Measurements from ENCODE around the gene DFFA. TPM values are rescaled to one million over a fixed set of nuclear protein-coding genes. Genes with fewer than 3 reads are reported as not detected.

The DFFA gene
- total RNA-seq, 1 experiment from 2014 or later = 45.2 TPM

DNA sequence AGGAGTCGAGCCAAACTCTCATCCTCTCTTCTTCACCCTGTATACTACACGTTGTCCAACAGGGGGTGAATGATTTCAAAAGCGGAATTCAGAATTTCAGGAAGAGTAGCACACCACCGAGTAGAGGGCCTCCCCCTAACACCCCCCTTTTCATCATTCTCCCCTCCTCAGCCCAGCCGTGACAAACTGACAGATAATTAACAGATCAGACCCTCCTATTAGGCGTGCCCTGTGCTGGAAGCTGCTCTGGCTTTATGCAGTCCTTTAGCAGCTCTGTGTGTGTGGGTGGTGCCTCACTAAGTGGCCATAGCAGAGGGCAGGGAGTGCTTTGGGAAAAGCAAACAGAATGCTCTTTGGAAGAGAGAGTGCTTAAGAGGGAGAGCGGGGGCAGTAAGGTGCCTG, 46.7 kb upstream of the DFFA start:
- Mint-ChIP-seq H3K36me3 (ENCODE audit: insufficient read depth, unreplicated experiment) (no peaks in the 10 kb centered on the region), H3K27ac (ENCODE audit: unreplicated experiment) (no peak overlapping the region), H3K4me1 (ENCODE audit: low read depth, unreplicated experiment) (peaks cover 11% of the 10 kb centered on the region), H3K4me3 (ENCODE audit: low read depth, unreplicated experiment) (no peak overlapping the region), H3K27me3 (ENCODE audit: unreplicated experiment) (no peaks in the 10 kb centered on the region), H3K9me3 (ENCODE audit: low read depth, unreplicated experiment) (no peaks in the 10 kb centered on the region)
- TF ChIP-seq, protein P1, sequence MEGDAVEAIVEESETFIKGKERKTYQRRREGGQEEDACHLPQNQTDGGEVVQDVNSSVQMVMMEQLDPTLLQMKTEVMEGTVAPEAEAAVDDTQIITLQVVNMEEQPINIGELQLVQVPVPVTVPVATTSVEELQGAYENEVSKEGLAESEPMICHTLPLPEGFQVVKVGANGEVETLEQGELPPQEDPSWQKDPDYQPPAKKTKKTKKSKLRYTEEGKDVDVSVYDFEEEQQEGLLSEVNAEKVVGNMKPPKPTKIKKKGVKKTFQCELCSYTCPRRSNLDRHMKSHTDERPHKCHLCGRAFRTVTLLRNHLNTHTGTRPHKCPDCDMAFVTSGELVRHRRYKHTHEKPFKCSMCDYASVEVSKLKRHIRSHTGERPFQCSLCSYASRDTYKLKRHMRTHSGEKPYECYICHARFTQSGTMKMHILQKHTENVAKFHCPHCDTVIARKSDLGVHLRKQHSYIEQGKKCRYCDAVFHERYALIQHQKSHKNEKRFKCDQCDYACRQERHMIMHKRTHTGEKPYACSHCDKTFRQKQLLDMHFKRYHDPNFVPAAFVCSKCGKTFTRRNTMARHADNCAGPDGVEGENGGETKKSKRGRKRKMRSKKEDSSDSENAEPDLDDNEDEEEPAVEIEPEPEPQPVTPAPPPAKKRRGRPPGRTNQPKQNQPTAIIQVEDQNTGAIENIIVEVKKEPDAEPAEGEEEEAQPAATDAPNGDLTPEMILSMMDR (IDR thresholded peaks at IDR 0.05; ENCODE audit: unreplicated experiment) = no peak
- no TSS peak for BruUV-seq (replicated peaks)
- intact Hi-C loops (cut with micrococcal nuclease; ENCODE audit: unreplicated experiment) = loop anchor here (10.0 kb wide), 1 partner anchor 276 kb away; the partner anchor contains the start of gene CASZ1
- no peak for DNase-seq
- CTCF ChIA-PET = no interaction called here

DNA sequence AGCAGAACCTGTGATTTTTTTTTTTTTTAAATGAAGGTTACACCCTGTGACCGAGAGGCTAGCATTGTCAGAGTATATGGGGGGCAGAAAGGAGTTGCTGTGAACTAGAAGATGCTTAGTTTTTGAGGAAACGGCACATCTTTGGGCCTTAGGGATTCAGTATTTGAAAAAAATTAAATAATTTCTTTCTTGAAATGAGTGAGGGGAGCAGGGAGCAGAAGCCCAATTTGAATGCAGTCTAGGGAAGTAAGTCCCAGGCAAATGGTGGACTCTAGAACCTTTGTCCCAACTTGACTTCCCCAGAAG, 45.3 kb upstream of the DFFA start:
- CTCF ChIA-PET = no interaction called here
- no TSS peak for BruUV-seq (replicated peaks)
- H3K4me1 Mint-ChIP-seq (ENCODE audit: low read depth, unreplicated experiment) = peaks cover 11% of the 10 kb centered on the region
- intact Hi-C loops (cut with micrococcal nuclease; ENCODE audit: unreplicated experiment) = loop anchor here (10.0 kb wide), 1 partner anchor 277 kb away; the partner anchor contains the start of gene CASZ1
- H3K36me3 Mint-ChIP-seq (ENCODE audit: insufficient read depth, unreplicated experiment) = peaks cover 4% of the 10 kb centered on the region
- no peak for DNase-seq
- H3K9me3 Mint-ChIP-seq (ENCODE audit: low read depth, unreplicated experiment) = no peaks in the 10 kb centered on the region
- H3K27ac Mint-ChIP-seq (ENCODE audit: unreplicated experiment) = no peak overlapping the region
- H3K27me3 Mint-ChIP-seq (ENCODE audit: unreplicated experiment) = no peaks in the 10 kb centered on the region
- H3K4me3 Mint-ChIP-seq (ENCODE audit: low read depth, unreplicated experiment) = no peak overlapping the region
- TF ChIP-seq, protein P1 (IDR thresholded peaks at IDR 0.05; ENCODE audit: unreplicated experiment) = no peak

DNA sequence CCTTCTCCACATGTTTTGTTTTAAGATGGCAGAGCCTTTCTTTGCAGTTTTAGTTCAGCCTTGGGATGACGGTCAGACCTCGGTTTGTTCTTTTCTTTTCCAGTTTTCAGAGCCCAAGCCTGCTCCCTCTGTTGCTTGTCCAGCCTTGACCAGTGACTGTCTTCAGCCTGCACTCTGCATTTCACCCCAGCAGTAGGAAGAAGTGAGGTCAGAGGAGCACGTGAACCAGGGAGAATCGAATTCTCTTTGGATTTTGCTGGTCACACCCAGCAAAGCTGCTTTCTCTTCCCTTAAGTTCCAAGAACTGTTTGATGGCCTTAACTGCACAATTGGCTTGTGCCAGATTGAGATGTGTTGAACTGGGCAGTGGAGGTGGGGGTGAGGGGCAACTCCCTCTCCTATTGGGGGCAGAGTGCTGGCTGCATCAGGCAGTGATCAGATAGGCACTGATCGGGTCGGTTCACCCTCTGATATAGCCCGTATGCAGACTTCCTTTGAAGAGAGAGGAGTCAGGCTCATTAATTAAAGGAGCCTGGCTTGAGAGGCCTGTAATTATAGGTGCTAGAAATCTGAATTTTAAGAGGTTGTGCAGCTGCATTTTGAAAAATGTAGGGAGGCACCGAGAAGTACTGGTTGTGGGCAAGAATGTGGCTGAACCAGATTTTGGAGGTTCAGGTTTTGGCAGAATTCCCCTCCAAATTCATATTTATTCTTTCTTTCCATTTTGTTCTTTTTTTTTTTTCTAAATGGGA, 44.8 kb upstream of the DFFA start:
- intact Hi-C loops (cut with micrococcal nuclease; ENCODE audit: unreplicated experiment) = loop anchor here (10.0 kb wide), 1 partner anchor 278 kb away; the partner anchor contains the start of gene CASZ1
- CTCF ChIA-PET = no interaction called here

DNA sequence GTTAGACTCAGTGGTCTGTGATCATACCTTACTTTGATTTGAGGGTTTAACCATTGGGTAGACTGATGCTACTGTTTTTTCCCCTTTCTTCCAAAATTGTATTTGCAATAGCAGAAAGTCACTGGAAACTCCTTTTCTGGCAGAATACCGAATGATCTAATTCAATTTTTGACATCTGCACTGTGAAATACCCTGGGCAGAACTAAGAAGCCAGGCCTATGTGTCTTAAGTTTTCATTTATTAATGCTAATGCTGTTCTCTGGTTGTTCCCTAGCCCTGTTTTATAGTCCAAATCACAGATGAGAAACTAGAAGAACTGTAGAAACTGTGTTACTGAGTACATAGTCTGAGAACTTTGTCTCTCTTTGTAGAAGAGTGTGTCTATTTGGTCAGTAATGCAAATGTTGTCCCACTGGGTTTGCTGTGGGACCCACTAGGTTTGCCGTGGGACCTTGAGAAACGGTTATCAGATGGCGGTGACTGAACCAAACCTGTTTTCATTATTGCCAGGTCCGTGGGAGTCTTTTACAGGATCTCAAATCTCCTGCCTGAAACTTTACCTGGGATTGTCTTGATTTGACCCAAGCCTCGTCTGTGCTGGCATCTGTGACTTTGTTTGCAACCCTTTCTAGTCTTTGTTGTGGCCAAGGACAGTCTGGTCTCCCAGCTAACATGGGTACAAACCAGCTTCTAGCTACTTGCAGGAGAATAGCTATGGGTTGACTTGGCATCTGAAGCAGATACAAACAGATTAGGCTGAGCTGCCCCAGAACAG, 43.8 kb upstream of the DFFA start:
- H3K36me3 Mint-ChIP-seq (ENCODE audit: insufficient read depth, unreplicated experiment) = peaks cover 5% of the 10 kb centered on the region
- intact Hi-C loops (cut with micrococcal nuclease; ENCODE audit: unreplicated experiment) = loop anchor here (10.0 kb wide), 1 partner anchor 279 kb away; the partner anchor contains the start of gene CASZ1
- CTCF ChIA-PET = no interaction called here
- no peaks in the 10 kb centered on the region for H3K9me3 Mint-ChIP-seq (ENCODE audit: low read depth, unreplicated experiment)
- TF ChIP-seq, protein P1 (IDR thresholded peaks at IDR 0.05; ENCODE audit: unreplicated experiment) = no peak
- no peaks in the 10 kb centered on the region for H3K27me3 Mint-ChIP-seq (ENCODE audit: unreplicated experiment)
- no peak overlapping the region for H3K4me3 Mint-ChIP-seq (ENCODE audit: low read depth, unreplicated experiment)
- DNase-seq = no peak
- peaks cover 15% of the 10 kb centered on the region for H3K4me1 Mint-ChIP-seq (ENCODE audit: low read depth, unreplicated experiment)
- no peak overlapping the region for H3K27ac Mint-ChIP-seq (ENCODE audit: unreplicated experiment)
- BruUV-seq (replicated peaks) = no TSS peak

More for the DNA sequence above, 44.8 kb upstream of the DFFA start:
- Mint-ChIP-seq H3K4me1 (ENCODE audit: low read depth, unreplicated experiment) (peaks cover 11% of the 10 kb centered on the region), H3K27ac (ENCODE audit: unreplicated experiment) (no peak overlapping the region), H3K4me3 (ENCODE audit: low read depth, unreplicated experiment) (no peak overlapping the region), H3K27me3 (ENCODE audit: unreplicated experiment) (no peaks in the 10 kb centered on the region), H3K9me3 (ENCODE audit: low read depth, unreplicated experiment) (no peaks in the 10 kb centered on the region), H3K36me3 (ENCODE audit: insufficient read depth, unreplicated experiment) (peaks cover 5% of the 10 kb centered on the region)
- TF ChIP-seq, protein P1 (IDR thresholded peaks at IDR 0.05; ENCODE audit: unreplicated experiment) = no peak
- no TSS peak for BruUV-seq (replicated peaks)
- DNase-seq = no peak
